Activated CD4-positive, alpha-beta T cell treated with anti-CD3 and anti-CD28 coated beads for 1 hour (primary cell): ENCODE results near the gene IQCN.

Source experiments
- DNase-seq: peaks from one replicate; pipeline ENCODE4 v3.0.0-alpha.2; 2020

The IQCN gene

GRCh38 chr19:18208098-18208951, 65.9 kb downstream of the IQCN start:
- peak; percentile 37 for DNase-seq
